Retina (tissue), 1 donor: Measurements from ENCODE around the gene CACNB4.
"Not testable (repeated sequence)": the region's sequence is repeated elsewhere in the genome, so short reads cannot be mapped to it uniquely, and the experiment has no call there.

Source experiments
- DNase-seq: peaks from one replicate; pipeline ENCODE4 v3.0.0-alpha.2; 2016

The CACNB4 gene

GRCh38 chr2:151891566-151892194 is 207.2 kb downstream of the CACNB4 start:
- DNase-seq: no peak

- no peak for DNase-seq
Measured at GRCh38 chr2:151887164-151887563, 211.7 kb downstream of the CACNB4 start.

DNA sequence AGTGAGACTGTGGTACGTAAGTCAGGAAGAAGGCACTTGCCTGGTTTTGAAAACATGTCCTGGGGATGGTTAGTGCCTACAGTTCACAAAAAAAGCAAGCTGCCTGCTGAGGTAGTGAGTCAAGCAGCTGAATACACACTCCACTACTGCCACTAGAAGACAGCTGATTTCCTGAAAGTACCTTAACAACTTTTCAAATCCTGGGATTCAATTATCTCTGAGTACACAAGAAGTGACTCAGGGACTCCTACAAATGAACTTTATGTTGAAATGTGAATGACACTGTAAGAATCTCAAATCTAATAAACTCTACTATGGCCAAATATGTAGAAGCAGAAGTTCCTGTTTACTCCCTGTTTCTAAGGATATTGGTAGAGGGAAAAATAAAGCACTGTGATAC is 212.6 kb downstream of the CACNB4 start:
- no peak for DNase-seq

DNA sequence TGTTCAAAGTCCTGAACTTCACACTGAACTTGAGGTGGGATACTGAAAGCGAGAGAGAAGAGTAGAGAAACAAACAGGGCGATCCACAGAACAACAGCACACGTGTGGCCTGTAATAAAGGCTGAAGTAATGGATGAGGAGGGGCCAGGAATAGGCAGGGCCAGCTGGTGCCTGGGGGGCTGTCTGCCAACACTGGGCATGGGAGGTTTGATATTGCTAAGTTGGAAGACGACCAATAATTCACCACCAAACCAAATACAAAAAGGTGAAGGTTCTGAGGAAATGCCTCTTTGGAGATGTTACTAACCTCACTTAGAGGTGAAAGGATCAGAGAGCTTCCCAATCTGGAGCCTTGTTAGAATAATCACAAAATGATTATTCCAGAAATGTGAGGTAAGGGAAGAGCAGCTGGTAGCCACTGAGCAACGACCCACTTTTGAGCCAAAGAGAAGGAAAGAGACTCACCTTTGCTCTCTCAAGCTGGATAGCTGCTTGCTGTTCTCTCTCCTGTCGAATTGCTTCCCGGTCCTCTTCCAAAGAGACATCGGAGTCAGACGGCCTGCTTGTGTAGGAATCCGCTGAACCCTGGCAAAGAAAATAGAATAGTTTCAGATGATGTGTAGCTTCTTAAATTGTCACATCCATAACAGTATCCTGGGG is 215.9 kb downstream of the CACNB4 start:
- DNase-seq: no peak

DNA sequence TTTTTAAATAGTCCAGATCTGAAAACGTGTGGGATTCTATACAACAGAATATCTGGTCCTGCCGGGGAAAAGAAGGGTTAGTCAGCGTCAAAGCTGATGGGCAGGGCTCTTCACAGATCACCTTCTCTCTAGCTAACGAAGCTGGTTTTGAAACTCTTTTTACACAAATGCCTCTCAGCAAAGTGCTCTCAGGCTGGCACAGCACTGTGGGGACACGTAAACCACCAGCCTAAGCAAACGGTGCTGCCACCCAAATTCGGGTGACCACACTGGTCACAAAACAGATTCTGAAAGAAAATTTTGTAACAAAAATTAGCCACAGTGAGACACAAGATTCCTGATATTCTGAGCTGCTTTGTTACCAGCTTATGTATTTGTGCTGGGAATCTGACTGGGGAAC is 217.5 kb downstream of the CACNB4 start:
- no peak for DNase-seq

- DNase-seq: no peak
Measured at GRCh38 chr2:151880586-151880985, 218.3 kb downstream of the CACNB4 start.

- no peak for DNase-seq
Measured at GRCh38 chr2:151878655-151879563, 219.9 kb downstream of the CACNB4 start.

DNA sequence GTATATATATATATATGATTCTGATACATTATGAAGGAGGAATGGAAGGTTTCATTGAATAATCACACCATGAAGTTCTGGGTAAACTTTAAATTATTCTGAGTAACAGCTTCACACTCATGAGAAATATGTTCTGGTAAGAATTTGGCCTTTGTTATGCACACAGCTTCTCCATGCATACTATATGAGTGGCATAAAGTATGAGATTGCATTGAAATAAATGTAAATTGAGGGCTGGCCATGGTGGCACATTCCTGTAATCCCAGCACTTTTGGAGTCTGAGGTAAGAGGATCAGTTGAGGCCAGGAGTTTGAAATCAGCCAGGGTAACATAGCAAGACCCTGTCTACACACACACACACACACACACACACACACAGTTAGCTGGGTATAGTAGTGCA is 220.6 kb downstream of the CACNB4 start:
- no peak for DNase-seq

DNA sequence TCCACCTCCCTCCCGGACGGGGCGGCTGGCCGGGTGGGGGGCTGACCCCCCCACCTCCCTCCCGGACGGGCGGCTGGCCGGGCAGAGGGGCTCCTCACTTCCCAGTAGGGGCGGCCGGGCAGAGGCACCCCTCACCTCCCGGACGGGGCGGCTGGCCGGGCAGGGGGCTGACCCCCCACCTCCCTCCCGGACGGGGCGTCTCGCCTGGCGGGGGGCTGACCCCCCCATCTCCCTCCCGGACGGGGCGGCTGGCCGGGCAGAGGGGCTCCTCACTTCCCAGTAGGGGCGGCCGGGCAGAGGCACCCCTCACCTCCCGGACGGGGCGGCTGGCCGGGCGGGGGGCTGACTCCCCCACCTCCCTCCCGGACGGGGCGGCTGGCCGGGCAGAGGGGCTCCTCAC is 223.2 kb downstream of the CACNB4 start:
- DNase-seq: not testable (repeated sequence)

- DNase-seq: no peak
Measured at GRCh38 chr2:151872463-151872862, 226.4 kb downstream of the CACNB4 start.

GRCh38 chr2:151869291-151869690 is 229.6 kb downstream of the CACNB4 start:
- no peak for DNase-seq

DNA sequence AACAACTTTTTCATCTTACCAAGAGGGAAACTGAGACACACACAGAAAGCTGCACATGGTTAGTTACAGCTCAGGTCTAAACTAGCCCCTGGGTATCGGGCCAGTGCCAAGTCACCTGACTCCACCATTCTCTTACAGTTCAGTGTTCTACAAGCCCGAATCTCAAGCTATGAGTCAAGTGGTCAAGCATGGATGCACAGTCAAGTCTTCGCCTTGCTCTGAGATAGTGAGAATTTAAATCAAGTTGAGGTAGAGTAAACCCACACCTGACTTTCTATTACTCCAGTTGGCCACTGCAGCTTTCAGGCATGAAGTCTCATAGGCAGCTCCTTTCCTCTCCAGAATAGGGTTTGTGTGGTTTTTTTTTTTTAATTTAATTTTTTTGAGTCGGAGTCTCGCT is 236.1 kb downstream of the CACNB4 start:
- no peak for DNase-seq

DNA sequence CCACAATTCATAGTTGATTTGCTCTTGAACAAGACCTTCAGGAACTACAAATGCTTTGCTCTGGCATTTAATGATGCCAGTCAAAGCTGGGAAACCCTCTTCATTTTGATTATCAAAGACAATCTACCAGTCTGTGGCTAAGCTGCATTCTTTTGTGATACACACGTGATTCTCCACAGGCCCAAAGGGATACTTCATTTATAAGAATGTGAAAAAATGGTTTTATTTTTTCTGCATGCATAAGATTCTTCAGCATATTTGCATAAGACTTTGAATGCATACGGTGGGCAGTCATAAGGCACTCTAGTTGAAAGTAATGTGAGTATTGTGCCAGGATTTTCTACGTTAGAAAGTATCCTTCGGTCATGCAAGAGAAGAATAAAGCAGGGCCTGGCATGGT is 237.7 kb downstream of the CACNB4 start:
- no peak for DNase-seq

GRCh38 chr2:151860613-151861146 is 238.2 kb downstream of the CACNB4 start:
- DNase-seq: no peak

- no peak for DNase-seq
Measured at GRCh38 chr2:151860210-151860609, 238.6 kb downstream of the CACNB4 start.

GRCh38 chr2:151857650-151858049 is 241.2 kb downstream of the CACNB4 start:
- DNase-seq: no peak

DNA sequence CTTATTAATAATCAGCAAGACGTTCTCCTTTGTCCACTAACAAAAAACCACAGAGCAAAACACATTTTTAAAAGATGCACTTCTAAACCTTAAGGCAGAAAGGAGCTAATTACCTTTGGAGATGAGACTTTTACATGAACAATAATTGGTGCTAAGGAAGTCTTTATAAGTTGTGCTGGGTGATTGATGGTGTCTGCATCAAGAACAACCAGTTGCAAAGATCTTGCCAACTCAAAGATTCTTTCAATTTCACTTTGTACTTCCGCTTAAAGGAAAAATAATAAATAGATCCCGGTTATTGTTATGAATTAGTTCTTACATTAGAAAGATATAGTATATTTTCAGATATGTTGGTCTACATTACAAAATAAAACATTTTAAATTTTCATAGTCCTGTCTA is 243.7 kb downstream of the CACNB4 start:
- DNase-seq: no peak

- DNase-seq: no peak
Measured at GRCh38 chr2:151853070-151853758, 245.6 kb downstream of the CACNB4 start.

GRCh38 chr2:151852260-151853069 is 246.4 kb downstream of the CACNB4 start:
- DNase-seq: no peak

- DNase-seq: no peak
Measured at GRCh38 chr2:151851761-151852160, 247.1 kb downstream of the CACNB4 start.

- DNase-seq: no peak
Measured at GRCh38 chr2:151849413-151850010, 249.3 kb downstream of the CACNB4 start.

DNA sequence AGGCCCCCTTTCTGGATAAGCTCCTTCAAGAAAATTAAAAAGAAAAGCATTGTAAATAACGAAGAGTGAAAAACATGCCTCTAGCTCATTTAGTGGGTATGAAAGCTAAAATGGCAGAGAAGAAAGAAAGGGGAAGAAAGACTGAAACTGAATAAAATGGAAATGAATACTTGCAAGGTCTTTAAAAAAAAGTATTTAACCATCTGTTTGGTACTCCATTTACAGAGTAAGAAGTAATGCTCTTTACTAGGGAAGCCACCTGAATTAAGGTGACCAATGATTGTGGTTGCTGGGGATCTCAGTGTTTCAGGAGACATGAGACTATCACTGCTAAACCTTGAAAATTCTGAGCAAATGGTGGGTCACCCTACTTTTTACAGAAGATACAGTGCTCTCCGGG is 253.0 kb downstream of the CACNB4 start:
- DNase-seq: no peak
